Activated T-cell treated with anti-CD3 and anti-CD28 coated beads, Interleukin-2, amount 50 U/mL, for 4 hours (primary cell): ENCODE data around the gene STAP2. TPM values are rescaled to one million over a fixed set of nuclear protein-coding genes. Genes with fewer than 3 reads are reported as not detected.

Experiments
- ATAC-seq, 2 donors: fragments of 200-7000 bp; cut with Tn5 transposase; one replicate each; pipeline ENCODE4 v1.10.0; 2021
- DNase-seq: peaks from one replicate; pipeline ENCODE4 v3.0.0-alpha.2; 2020
- H3K27me3 Mint-ChIP-seq: one replicate; pipeline ENCODE4 v1.8.0; 2021; ENCODE audit warnings: low read depth, mixed read lengths
- H3K36me3 Mint-ChIP-seq: one replicate; pipeline ENCODE4 v1.8.0; 2022; ENCODE audit warnings: mixed read lengths; ENCODE audit not compliant: insufficient read depth
- H3K4me1 Mint-ChIP-seq: one replicate; pipeline ENCODE4 v1.8.0; 2021; ENCODE audit warnings: low read depth, mixed read lengths
- H3K4me3 Mint-ChIP-seq: one replicate; pipeline ENCODE4 v1.8.0; 2021; ENCODE audit warnings: mild to moderate bottlenecking, moderate library complexity, mixed read lengths
- H3K9me3 Mint-ChIP-seq: one replicate; pipeline ENCODE4 v1.8.0; 2021; ENCODE audit warnings: mixed read lengths
- total RNA-seq, 3 donors: library from RNA; stranded (reverse); gene quantifications; one replicate each; pipeline ENCODE4 v1.2.1, GENCODE V29; 2021

The STAP2 gene
- total RNA-seq, 3 donors from 2014 or later = 11.1 to 13.2 (median 12.8) TPM

- Mint-ChIP-seq H3K36me3 (no peaks in the 10 kb centered on the region), H3K9me3 (no peaks in the 10 kb centered on the region), H3K27me3 (no peaks in the 10 kb centered on the region), H3K4me3 (no peak overlapping the region), H3K4me1 (peaks cover 66% of the 10 kb centered on the region)
- no peak for ATAC-seq
- DNase-seq = no peak
These were observed 35.2 kb upstream of the STAP2 start for GRCh38 chr19:4373601-4374497.

DNA sequence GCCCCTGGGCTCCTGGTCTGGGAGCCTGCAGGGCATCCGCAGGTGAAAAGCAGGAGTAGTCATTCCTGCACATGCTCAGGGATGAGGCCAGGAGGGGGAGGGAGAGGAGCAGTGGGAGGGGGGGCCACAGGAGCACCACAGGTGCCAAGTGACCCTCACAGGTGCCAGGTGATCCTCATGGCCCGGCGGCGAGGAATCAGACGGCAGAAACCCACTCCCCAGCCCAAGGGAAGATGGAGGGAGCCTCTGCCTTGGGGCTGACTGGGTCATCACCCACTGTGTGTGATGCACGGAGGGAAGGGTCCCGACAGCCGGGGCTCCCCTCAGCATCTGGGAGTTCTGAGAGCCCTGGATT lies 34.4 kb upstream of the STAP2 start:
- H3K4me1 Mint-ChIP-seq = peaks cover 67% of the 10 kb centered on the region
- no peak for DNase-seq
- no peak overlapping the region for H3K4me3 Mint-ChIP-seq
- no peaks in the 10 kb centered on the region for H3K9me3 Mint-ChIP-seq
- H3K27me3 Mint-ChIP-seq = no peaks in the 10 kb centered on the region
- ATAC-seq = no peak
- no peaks in the 10 kb centered on the region for H3K36me3 Mint-ChIP-seq

- Mint-ChIP-seq H3K4me1 (peaks cover 67% of the 10 kb centered on the region), H3K9me3 (no peaks in the 10 kb centered on the region), H3K4me3 (no peak overlapping the region)
These were observed 33.8 kb upstream of the STAP2 start for GRCh38 chr19:4372165-4373012.

GRCh38 chr19:4371247-4372164 lies 32.9 kb upstream of the STAP2 start:
- ATAC-seq = no peak

More at GRCh38 chr19:4372165-4373012, 33.8 kb upstream of the STAP2 start:
- no peak for DNase-seq
- no peak for ATAC-seq
- H3K27me3 Mint-ChIP-seq = no peaks in the 10 kb centered on the region
- no peaks in the 10 kb centered on the region for H3K36me3 Mint-ChIP-seq

DNA sequence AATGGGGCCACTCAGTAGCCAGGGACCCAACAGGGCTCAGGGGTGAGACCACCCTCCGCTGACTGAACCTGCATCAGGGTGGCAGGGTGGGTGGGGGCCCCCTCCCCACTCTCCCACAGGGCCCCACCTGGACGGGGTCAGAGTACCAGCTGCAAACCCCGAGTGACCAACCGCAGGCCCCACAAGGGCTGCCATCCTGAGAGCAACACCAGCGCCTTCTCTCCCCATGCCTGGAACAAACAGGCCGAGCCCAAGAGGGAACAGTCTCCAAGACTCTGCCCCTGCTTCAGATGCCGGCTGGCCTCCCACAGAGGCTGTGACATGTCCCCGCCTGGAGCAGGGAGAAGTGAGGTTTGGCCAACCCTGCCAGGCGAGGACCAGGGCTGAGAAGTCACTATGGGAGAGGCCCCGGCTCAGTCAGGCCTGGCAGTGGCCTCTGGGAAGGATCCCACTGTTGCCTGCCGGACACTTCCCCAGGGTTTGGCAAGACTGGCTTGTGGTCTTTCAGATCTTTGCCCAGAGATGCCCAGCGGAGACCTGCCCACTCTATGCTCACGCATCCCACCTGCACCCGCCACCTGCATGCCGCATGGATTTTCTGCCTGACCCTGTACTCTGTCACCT lies 31.9 kb upstream of the STAP2 start:
- ATAC-seq (no peak), DNase-seq (no peak)
- peaks cover 49% of the 10 kb centered on the region for H3K4me1 Mint-ChIP-seq
- no peaks in the 10 kb centered on the region for H3K27me3 Mint-ChIP-seq
- H3K36me3 Mint-ChIP-seq = no peaks in the 10 kb centered on the region
- peak overlapping the region; percentile 78 for H3K4me3 Mint-ChIP-seq
- no peaks in the 10 kb centered on the region for H3K9me3 Mint-ChIP-seq

More at GRCh38 chr19:4371247-4372164, 32.9 kb upstream of the STAP2 start:
- DNase-seq = no peak
- H3K4me1 Mint-ChIP-seq = peaks cover 59% of the 10 kb centered on the region
- H3K4me3 Mint-ChIP-seq = no peak overlapping the region
- no peaks in the 10 kb centered on the region for H3K9me3 Mint-ChIP-seq
- no peaks in the 10 kb centered on the region for H3K27me3 Mint-ChIP-seq
- no peaks in the 10 kb centered on the region for H3K36me3 Mint-ChIP-seq

GRCh38 chr19:4369888-4370260 lies 31.2 kb upstream of the STAP2 start:
- Mint-ChIP-seq H3K27me3 (no peaks in the 10 kb centered on the region), H3K9me3 (no peaks in the 10 kb centered on the region), H3K4me1 (peaks cover 47% of the 10 kb centered on the region), H3K4me3 (peak overlapping the region; percentile 78), H3K36me3 (no peaks in the 10 kb centered on the region)
- peak; percentile 89 to 90 for ATAC-seq
- peak; percentile 74 for DNase-seq

- Mint-ChIP-seq H3K4me1 (peaks cover 47% of the 10 kb centered on the region), H3K36me3 (no peaks in the 10 kb centered on the region), H3K4me3 (peak overlapping the region; percentile 78), H3K27me3 (no peaks in the 10 kb centered on the region), H3K9me3 (no peaks in the 10 kb centered on the region)
- peak; percentile 51 for DNase-seq
- peak; percentile 65 for ATAC-seq
These were observed 30.7 kb upstream of the STAP2 start for GRCh38 chr19:4369109-4369887.

DNA sequence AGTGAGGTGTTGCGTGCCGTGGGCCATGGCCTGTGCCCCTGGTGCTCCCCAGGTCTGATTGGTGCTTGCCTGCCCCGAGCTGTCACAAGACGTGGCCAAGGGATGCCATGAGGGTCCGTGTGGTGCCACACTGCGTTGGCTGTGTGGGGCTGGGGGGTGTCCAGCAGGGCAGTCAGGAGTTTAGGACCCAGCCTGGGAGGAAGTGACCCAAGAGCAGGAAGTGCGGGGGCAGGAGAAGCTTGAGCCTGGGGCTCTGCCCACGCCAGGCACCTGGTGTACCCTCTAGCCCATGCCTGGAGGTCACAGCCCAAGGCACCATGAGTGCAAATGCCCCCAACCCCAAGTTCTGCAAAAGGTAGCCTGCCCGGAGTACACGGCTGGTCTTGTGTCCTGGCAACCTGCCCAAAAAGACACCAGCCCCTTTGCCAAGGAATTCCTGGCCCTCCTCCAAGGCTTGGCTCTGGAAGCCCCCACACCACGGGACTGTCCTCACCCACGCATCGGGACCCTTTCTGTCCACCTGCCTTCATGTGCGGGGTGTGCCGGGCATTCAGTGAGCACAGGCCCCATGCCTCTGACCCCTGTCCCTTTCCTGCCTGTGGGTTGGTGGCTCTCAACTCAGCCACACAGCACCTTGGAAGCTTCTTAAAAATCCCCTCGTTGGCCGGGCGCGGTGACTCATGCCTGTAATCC lies 29.6 kb upstream of the STAP2 start:
- Mint-ChIP-seq H3K4me1 (peaks cover 40% of the 10 kb centered on the region), H3K27me3 (no peaks in the 10 kb centered on the region), H3K4me3 (peak overlapping the region; percentile 78), H3K9me3 (no peaks in the 10 kb centered on the region), H3K36me3 (no peaks in the 10 kb centered on the region)
- DNase-seq (no peak), ATAC-seq (no peak)

- no peak overlapping the region for H3K4me3 Mint-ChIP-seq
- ATAC-seq (no peak), DNase-seq (no peak)
- H3K9me3 Mint-ChIP-seq = no peaks in the 10 kb centered on the region
- H3K27me3 Mint-ChIP-seq = no peaks in the 10 kb centered on the region
- H3K4me1 Mint-ChIP-seq = peaks cover 40% of the 10 kb centered on the region
- no peaks in the 10 kb centered on the region for H3K36me3 Mint-ChIP-seq
These were observed 29.1 kb upstream of the STAP2 start for GRCh38 chr19:4367781-4368127.

GRCh38 chr19:4367336-4367723 lies 28.7 kb upstream of the STAP2 start:
- DNase-seq (no peak), ATAC-seq (no peak)
- H3K27me3 Mint-ChIP-seq = no peaks in the 10 kb centered on the region
- H3K4me1 Mint-ChIP-seq = peaks cover 40% of the 10 kb centered on the region
- no peak overlapping the region for H3K4me3 Mint-ChIP-seq
- H3K36me3 Mint-ChIP-seq = no peaks in the 10 kb centered on the region
- H3K9me3 Mint-ChIP-seq = no peaks in the 10 kb centered on the region

DNA sequence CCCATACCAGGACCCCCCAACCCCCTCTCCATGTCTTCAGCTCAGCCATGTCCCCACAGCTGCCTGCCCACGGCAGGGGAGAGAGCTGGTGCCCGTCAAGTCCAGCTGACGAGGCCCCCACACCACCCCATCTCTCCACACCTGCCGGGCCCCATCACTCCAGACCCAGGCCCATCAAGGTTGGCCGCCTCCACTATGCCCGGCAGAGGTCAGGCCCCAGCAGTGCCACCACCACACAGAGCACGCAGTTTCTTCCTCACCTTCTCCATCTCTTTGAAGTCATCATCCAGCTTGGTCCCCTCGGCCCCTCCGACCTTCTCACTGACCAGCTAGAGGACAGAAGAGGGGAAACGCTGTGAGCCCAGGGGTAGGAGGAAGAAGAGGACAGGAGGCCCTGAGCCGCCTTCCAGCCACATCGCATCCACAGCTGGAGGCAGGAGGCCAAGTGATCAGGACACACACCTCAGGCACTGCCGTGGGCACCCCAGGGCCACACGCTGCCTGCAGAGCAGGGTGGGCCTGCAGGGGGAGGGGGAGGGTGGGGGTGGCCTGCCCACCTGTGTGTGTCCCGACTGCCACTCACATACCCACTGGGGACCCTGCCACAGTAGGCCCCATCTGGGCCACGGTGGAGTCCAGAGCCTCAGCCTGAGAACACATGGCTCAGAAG lies 28.2 kb upstream of the STAP2 start:
- no peak for DNase-seq
- H3K27me3 Mint-ChIP-seq = no peaks in the 10 kb centered on the region
- no peaks in the 10 kb centered on the region for H3K9me3 Mint-ChIP-seq
- H3K36me3 Mint-ChIP-seq = peaks cover 4% of the 10 kb centered on the region
- no peak for ATAC-seq
- peaks cover 36% of the 10 kb centered on the region for H3K4me1 Mint-ChIP-seq
- no peak overlapping the region for H3K4me3 Mint-ChIP-seq
